Amygdala (tissue), 56 donors: ENCODE data around the gene YDJC.
"Not testable (repeated sequence)": the region's sequence is repeated elsewhere in the genome, so short reads cannot be mapped to it uniquely, and the experiment has no call there.

Experiments
- DNase-seq, 56 donors: peaks; one replicate each; lab custom pipeline; 2025; lab: John Stamatoyannopoulos, UW

YDJC gene

GRCh38 chr22:21582801-21583740 is 46.8 kb downstream of the YDJC start:
- DNase-seq, result peak in 9 of 56 donors; percentile 5 to 43 (median 20)

- DNase-seq, result not testable (repeated sequence)
Observed at GRCh38 chr22:21581009-21581713, 48.7 kb downstream of the YDJC start.

- not testable (repeated sequence) for DNase-seq
Observed at GRCh38 chr22:21580623-21581007, 49.2 kb downstream of the YDJC start.

GRCh38 chr22:21579474-21579851 is 50.4 kb downstream of the YDJC start:
- DNase-seq, result no peak
